NB4 (cell line): ENCODE measurements around the gene MAT2B.

Experiments used
- CTCF ChIP-seq: IDR thresholded peaks from one replicate; pipeline ENCODE4 v1.5.1; 2012; ENCODE audit warnings: low read depth, low read length
- MYC ChIP-seq: IDR thresholded peaks from 2 replicates; pipeline ENCODE4 v1.6.1; 2011; ENCODE audit warnings: low read depth, low read length
- POLR2A ChIP-seq: IDR thresholded peaks from 2 replicates; pipeline ENCODE4 v1.6.1; 2011; ENCODE audit warnings: mild to moderate bottlenecking; ENCODE audit not compliant: insufficient read length; ENCODE audit errors: extremely low read depth
- TF ChIP-seq, protein P1 (sequence below): IDR thresholded peaks from 2 replicates; pipeline ENCODE4 v1.6.1; 2011; ENCODE audit warnings: low read depth, low read length

DNA sequence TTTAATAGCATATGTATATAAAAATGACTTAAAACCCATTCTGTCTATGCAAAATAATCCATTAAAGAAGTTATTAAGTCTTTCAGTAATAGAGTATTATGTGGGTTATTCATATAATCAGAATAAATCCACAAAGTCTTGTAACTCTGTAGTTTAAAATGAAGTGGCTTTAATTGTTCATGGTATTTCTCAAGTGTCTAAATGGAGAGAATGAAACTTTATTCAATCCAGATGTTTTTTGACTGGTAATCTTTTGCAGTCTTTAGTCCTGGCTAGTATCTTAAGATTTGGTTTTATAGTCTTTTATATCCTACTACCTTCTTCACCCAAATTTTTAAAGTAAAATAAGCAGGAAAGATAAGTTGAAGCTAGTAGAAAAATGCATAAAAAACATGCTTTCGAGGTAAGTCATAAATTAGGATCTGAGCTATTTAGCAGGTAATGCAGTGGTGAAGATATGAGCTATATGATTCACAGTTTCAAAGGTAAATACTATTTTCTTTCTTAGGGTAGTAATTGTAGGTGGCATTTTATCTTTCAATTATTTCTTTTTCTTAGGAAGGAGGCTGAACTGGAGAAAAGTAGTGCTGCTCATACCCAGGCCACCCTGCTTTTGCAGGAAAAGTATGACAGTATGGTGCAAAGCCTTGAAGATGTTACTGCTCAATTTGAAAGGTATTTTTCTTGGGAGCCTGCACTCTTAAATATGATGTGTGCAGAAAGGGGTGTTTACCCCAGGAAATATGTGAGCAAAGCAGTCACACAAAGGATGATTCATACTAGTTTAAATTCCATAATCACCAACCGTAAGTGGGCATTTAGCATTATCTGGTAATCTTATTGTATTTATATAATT lies 27.1 kb upstream of the MAT2B start:
- TF ChIP-seq CTCF (no peak), POLR2A (no peak), MYC (no peak)
- TF ChIP-seq, protein P1, sequence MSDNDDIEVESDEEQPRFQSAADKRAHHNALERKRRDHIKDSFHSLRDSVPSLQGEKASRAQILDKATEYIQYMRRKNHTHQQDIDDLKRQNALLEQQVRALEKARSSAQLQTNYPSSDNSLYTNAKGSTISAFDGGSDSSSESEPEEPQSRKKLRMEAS, result no peak
